Tibial artery (tissue), 4 donors: ENCODE data around the gene CBLL1.

Experiments used
- DNase-seq, 2 donors: peaks; one replicate each; pipeline ENCODE4 v3.0.0-alpha.2; 2019
- H3K27ac ChIP-seq, 2 donors: fragments of 200-600 bp; sonication (generic) in 1 of 2; 1 replicate in 1 of 2; 2 replicates in 1 of 2; pipeline ENCODE4 v1.5.1; 2018 to 2019; ENCODE audit warnings: mild to moderate bottlenecking in 1 of 2
- H3K27me3 ChIP-seq, 2 donors: fragments of 200-600 bp; sonication (generic) in 1 of 2; one replicate each; pipeline versions ENCODE4 v1.5.1 to v1.6.0; 2016 to 2019
- H3K36me3 ChIP-seq, 3 donors: fragments of 200-600 bp; sonication (generic) in 2 of 3; one replicate each; pipeline ENCODE4 v1.5.1; 2016 to 2019; ENCODE audit warnings: mild to moderate bottlenecking in 2 of 3
- H3K4me1 ChIP-seq, 4 donors: fragments of 200-600 bp; sonication (generic) in 2 of 4; 1 replicate in 3 of 4; 2 replicates in 1 of 4; pipeline ENCODE4 v1.5.1; 2016 to 2019
- H3K4me3 ChIP-seq, 2 donors: fragments of 200-600 bp; sonication (generic) in 1 of 2; 1 replicate in 1 of 2; 2 replicates in 1 of 2; pipeline ENCODE4 v1.5.1; 2018 to 2019; ENCODE audit warnings: mild to moderate bottlenecking in 2 of 2
- H3K9me3 ChIP-seq, 3 donors: fragments of 200-600 bp; sonication (generic) in 1 of 3; one replicate each; pipeline ENCODE4 v1.5.1; 2016 to 2019
- intact Hi-C: fragments of 100-400 bp; cut with DNase I; formaldehyde crosslinking; loops from one replicate; pipeline ENCODE4 v1.15.0; 2023; ENCODE audit warnings: low total_unique reads
- TF ChIP-seq, protein P1 (sequence below), 2 experiments: fragments of 200-600 bp in 1 of 2; fragments of 450-650 bp in 1 of 2; IDR thresholded peaks; one replicate each; pipeline ENCODE4 v1.5.1; 2017 to 2019; ENCODE audit warnings: antibody characterized with exemption in 2 of 2, mild to moderate bottlenecking in 1 of 2, moderate library complexity in 1 of 2

CBLL1 gene

DNA sequence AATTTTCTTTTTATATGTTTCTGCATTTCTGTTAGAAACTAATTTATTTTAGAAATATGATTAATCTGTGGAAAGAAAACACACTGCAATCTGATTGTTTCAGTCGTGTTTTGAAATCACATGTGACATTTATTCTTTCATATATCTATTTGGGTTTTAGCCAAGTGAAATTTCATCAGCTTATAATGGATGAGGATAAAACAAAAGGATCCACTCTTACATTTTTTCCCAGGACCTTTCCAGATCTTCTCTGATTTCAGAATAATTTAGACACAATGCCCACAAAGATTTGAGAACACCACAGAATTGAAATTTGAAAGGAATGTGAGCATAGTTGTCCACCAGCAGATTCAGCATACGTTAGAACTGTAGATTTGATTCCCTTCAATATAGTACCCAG, 29.1 kb downstream of the CBLL1 start:
- TF ChIP-seq, protein P1, sequence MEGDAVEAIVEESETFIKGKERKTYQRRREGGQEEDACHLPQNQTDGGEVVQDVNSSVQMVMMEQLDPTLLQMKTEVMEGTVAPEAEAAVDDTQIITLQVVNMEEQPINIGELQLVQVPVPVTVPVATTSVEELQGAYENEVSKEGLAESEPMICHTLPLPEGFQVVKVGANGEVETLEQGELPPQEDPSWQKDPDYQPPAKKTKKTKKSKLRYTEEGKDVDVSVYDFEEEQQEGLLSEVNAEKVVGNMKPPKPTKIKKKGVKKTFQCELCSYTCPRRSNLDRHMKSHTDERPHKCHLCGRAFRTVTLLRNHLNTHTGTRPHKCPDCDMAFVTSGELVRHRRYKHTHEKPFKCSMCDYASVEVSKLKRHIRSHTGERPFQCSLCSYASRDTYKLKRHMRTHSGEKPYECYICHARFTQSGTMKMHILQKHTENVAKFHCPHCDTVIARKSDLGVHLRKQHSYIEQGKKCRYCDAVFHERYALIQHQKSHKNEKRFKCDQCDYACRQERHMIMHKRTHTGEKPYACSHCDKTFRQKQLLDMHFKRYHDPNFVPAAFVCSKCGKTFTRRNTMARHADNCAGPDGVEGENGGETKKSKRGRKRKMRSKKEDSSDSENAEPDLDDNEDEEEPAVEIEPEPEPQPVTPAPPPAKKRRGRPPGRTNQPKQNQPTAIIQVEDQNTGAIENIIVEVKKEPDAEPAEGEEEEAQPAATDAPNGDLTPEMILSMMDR (IDR thresholded peaks at IDR 0.05) = no peak
- Histone ChIP-seq H3K4me3 (no peak overlapping the region), H3K27ac (no peak overlapping the region), H3K36me3 (no peaks in the 10 kb centered on the region), H3K9me3 (no peaks in the 10 kb centered on the region), H3K27me3 (no peaks in the 10 kb centered on the region), H3K4me1 (no peaks in the 10 kb centered on the region)
- no peak for DNase-seq
- intact Hi-C loops = no loop called here

GRCh38 chr7:107777702-107778101, 33.8 kb downstream of the CBLL1 start:
- no peak for DNase-seq
- intact Hi-C loops = no loop called here
- no peak overlapping the region for H3K27ac ChIP-seq

DNA sequence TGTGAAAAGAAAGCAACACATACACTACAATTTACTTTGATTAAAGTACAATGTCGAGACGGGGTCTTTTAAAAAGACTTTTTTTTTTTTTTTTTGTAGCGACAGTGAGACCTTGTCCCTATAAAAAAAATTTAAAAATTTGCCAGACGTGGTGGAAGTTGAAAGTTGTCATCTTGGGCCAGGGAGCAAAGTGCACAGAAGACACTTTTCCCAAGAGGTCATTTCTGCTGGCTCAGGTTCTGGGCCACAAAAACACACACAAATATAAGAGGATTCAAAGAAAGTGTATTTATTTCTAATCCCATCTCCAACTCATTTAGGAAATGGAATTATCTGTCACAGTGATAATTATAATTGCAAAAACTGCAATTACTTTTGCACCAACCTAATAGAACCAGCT, 34.3 kb downstream of the CBLL1 start:
- Histone ChIP-seq H3K27ac (no peak overlapping the region), H3K4me3 (no peak overlapping the region), H3K4me1 (no peaks in the 10 kb centered on the region), H3K27me3 (no peaks in the 10 kb centered on the region), H3K36me3 (no peaks in the 10 kb centered on the region), H3K9me3 (no peaks in the 10 kb centered on the region)
- no peak for DNase-seq
- TF ChIP-seq, protein P1 (IDR thresholded peaks at IDR 0.05) = no peak
- intact Hi-C loops = no loop called here

More at GRCh38 chr7:107777702-107778101, 33.8 kb downstream of the CBLL1 start:
- H3K36me3 ChIP-seq = no peaks in the 10 kb centered on the region
- TF ChIP-seq, protein P1 (IDR thresholded peaks at IDR 0.05) = no peak
- no peaks in the 10 kb centered on the region for H3K27me3 ChIP-seq
- no peaks in the 10 kb centered on the region for H3K9me3 ChIP-seq
- no peak overlapping the region for H3K4me3 ChIP-seq
- H3K4me1 ChIP-seq = no peaks in the 10 kb centered on the region

GRCh38 chr7:107779647-107780099, 35.7 kb downstream of the CBLL1 start:
- no peaks in the 10 kb centered on the region for H3K36me3 ChIP-seq
- no peak for DNase-seq
- intact Hi-C loops = no loop called here
- no peaks in the 10 kb centered on the region for H3K27me3 ChIP-seq
- no peaks in the 10 kb centered on the region for H3K4me1 ChIP-seq
- H3K4me3 ChIP-seq = no peak overlapping the region
- TF ChIP-seq, protein P1 (IDR thresholded peaks at IDR 0.05) = no peak
- H3K9me3 ChIP-seq = no peaks in the 10 kb centered on the region
- H3K27ac ChIP-seq = no peak overlapping the region

DNA sequence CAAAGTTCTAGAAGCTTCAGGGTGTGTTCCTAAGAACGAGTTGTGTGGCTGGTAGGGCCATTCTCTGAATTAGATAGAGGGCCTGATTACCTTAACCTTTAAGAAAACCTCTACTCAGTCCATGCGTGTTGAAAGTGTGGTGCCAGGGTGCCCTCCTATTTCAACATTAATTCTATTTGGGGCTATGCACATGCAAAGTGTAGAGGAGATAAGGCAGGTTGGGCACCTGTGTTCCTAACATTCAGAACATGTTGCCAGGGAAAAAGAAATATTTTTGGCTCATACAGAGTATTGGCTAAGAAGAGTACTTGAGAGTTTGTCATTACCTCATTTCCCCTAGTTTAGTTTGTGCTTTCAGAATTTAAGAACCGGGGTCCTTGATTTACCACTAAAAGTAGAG, 38.4 kb downstream of the CBLL1 start:
- intact Hi-C loops = no loop called here
- no peaks in the 10 kb centered on the region for H3K4me1 ChIP-seq
- no peaks in the 10 kb centered on the region for H3K9me3 ChIP-seq
- no peaks in the 10 kb centered on the region for H3K36me3 ChIP-seq
- no peak overlapping the region for H3K27ac ChIP-seq
- H3K4me3 ChIP-seq = no peak overlapping the region
- TF ChIP-seq, protein P1 (IDR thresholded peaks at IDR 0.05) = no peak
- H3K27me3 ChIP-seq = no peaks in the 10 kb centered on the region
- no peak for DNase-seq

- H3K27me3 ChIP-seq = no peaks in the 10 kb centered on the region
- no peak overlapping the region for H3K4me3 ChIP-seq
- H3K36me3 ChIP-seq = no peaks in the 10 kb centered on the region
- TF ChIP-seq, protein P1 (IDR thresholded peaks at IDR 0.05) = no peak
- no peaks in the 10 kb centered on the region for H3K9me3 ChIP-seq
- intact Hi-C loops = no loop called here
- H3K27ac ChIP-seq = no peak overlapping the region
- H3K4me1 ChIP-seq = no peaks in the 10 kb centered on the region
- no peak for DNase-seq
These were observed 39.7 kb downstream of the CBLL1 start for GRCh38 chr7:107783648-107784047.
